NCI-H526 treated with DMSO at 0.1 percent for 48 hours (cell line): ENCODE data around the gene DTYMK.
A peak's percentile ranks its signal among the peaks of the same experiment; 100 is the strongest.

Experiments
- DNase-seq: peaks from one replicate; lab custom pipeline; 2025; lab: John Stamatoyannopoulos, UW

DTYMK gene

DNA sequence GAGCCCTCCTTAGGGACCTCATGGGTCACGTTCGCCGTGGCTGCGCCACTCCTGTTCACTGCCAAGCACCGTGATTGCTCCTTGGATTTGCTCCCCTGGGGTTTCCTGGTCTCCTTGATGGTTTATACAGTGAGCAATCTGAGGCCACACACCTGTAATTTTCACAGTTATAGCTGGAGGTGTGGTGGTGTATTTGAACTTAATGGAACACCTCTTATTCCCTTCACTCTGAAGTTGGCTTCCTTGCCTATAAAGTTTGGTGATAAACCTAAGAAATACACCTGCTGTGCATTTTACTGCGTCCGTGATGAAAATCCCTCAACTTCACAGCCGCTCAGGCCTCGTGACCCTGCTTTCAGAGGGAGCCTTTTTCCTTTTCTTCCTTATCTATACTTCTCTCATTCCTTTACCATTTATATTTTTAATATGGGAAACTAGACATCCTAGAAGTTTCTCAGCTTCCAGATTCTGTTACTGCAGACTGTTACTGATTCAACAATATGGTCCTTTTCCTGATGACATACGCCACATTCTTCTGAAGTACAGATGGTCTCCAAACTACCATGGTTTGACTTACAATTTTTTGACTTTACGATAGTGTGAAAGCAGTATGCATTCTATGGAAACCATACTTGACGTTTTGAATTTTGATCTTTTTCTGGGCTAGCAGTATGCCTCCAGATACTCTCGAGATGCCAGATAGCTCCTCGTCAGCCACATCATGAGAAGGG, 40.5 kb downstream of the DTYMK start:
- no peak for DNase-seq

DNA sequence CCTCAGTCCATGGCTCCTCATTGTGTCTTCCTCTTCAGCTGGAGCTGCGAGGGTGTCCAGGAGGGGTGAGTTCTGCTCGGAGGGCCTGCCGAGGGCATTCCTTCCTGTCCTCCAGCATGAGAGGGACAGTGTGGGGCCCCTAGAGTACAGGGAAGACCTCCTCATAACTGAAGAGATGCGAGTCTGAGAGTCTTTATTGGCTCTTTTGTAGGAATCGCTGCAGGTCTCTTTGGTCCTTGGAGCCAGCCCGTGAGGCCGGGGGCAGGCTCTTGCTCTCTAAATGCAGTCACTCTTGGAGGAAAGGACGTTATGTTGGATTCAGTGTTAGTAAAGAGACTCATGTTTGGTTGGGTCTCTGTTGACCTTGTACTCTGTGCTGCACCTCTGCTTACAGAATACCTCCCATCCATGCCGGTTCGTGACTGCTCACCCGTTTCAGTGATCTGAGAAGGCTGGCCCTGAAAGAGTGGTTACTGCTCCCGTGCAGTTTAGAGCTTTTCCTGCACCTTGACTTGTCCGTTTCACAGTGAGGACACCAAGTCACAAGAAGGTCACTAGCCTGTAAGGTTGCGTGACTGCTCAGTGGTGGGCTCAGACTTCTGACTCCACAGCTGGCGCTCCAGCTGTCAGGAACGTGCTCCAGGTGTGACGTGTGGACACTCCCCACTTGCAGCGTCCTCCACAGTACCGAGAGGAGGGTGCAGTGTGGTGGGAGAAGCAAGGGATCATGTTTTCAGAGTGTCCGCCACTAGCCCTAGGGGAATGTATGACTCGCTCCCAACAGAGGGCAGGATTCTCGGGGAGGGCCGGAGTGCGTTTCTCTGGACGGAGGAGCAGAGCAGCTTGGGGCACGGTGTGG, 41.3 kb downstream of the DTYMK start:
- no peak for DNase-seq

- DNase-seq = no peak
Observed at GRCh38 chr2:241641631-241642030, 45.0 kb downstream of the DTYMK start.

DNA sequence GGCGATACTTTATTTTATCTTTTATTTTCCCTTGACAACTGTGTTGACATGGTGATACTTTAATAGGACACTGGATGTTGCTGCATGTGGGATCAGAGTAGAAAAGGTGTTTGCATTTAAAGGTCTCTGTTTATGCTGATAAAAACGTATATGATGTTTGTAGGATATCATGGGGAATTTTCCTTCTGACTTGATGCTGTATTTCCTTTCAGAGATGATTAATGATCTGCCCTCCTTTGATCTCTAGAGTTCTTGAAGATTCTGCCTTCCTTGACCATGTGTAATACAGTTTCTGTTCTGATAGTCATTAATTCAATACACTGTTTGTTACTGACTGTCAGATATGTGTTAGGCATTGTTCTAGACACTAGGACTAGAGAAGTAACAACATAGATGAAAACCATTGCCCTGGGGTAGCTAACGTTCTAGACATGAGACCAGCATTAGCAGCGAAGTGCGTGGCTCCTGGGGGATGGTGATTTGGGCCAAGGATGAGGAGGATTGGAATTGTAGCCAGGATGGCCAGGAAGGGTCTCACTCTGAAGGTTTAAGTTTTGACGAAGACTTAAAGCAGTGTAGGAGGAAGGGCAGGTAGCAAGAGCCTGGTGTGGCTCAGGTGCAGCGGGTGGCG, 46.3 kb downstream of the DTYMK start:
- DNase-seq = no peak

GRCh38 chr2:241639385-241639784, 47.2 kb downstream of the DTYMK start:
- DNase-seq = no peak

DNA sequence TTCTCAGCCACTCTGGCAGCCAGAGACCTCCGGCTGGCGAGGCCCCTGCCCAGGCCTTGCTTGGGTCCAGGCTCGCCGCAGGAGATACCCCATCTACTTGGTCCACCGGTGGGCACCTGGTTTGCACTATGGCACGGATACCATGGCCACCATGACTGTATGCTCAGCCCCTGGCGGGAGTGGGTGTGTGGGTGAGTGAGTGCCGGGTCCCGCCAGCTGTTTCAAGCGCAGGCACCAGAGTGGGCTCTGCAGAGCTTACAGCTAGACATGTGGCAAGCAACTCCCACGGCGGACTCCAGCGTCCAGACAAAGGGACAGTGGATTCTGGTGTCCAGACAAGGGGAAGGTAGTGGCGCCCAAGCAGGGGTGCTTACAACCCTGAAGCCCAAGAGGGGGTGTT, 47.7 kb downstream of the DTYMK start:
- DNase-seq = no peak

- no peak for DNase-seq
Observed at GRCh38 chr2:241637795-241638660, 48.6 kb downstream of the DTYMK start.

DNA sequence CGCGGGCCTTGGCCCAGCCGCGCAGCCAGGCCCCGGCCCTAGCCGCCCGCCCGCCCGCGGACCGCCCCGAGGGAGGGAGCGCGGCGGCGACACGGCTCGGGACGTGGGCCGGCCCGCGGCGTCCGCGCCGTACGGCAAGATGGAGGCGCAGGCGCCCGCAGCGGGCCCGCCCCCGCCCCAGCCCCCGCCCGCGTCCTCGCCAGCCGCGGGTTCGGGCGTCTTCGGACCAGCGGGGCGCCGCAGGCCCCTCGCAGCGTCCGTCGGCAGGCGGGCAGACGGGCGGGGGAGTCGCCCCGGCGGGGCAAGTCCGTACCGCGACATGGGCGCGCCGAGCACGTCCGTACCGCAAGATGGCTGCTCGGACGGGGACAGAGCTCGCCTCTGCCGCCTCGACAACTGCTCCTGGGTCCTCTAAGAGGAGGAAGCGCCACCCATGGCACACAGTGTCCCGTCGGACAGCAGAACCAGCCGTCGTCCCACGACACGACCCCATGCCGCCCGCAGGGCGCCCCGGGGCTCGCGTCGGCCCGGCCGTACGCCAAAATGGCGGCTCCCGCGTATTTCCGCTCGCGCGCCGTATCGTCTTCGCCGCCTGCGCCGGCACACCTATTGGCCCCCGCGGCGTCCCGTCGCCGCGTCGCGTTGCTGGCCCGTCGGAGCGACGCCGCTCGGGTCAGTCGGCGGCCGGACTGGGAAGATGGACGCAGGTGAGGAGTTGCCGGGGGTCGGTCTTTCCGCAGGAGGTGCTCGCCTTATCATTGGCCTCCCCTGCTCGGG, 49.4 kb downstream of the DTYMK start, which contains the start of the genes ATG4B and THAP4:
ATG4B (plus strand) TSS at position 676 of the 777 bp plus-strand sequence; CDS start at position 698, 22 bp downstream.
THAP4 (minus strand) TSS at position 141 of the 777 bp plus-strand sequence. CDS start 141 bp downstream, outside the sequence.
- peak; percentile 84 for DNase-seq

DNA sequence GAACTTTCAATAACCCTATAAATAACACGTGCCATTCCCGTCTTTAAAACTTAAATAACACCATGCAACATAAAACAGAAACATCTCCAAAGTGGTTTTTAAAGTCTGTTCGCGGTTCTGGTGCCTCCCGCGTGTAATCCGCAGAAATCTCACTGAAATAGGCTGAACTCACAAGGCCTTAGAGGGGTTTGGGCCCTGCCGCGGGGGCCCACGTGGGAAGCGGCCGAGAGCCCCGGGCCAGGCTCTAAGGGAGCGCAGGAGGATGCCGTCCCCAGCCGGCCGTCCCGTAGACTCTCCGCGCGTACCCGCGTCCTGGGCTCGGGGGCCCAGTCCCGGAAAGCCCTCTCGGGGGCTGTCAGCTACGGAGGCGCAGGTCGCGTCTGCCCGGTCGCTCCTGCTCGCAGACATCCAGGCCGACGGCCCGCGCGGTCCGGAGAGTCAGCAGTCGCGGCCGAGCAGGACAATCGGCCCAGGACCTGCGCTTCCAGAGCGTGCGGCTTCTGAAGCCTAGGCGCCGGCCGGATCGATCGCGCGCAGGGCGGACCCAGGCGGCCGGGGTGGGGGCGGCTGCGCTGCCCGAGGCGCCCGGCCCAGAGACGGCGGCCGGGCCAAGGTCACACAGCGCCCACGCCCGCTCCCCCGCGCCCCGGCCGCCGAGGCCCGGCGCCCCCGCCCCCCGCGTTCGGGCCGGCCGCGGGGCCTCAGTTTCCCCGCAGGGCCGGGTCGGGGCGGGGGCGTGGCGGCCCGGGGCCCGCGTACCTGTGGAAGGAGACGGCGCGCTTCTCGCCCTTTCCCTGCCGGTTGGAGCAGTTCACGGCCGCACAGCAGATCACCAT, 50.2 kb downstream of the DTYMK start:
- peak; percentile 42 for DNase-seq

GRCh38 chr2:241635756-241636155, 50.9 kb downstream of the DTYMK start:
- no peak for DNase-seq

- DNase-seq = no peak
Observed at GRCh38 chr2:241633561-241633960, 53.1 kb downstream of the DTYMK start.

DNA sequence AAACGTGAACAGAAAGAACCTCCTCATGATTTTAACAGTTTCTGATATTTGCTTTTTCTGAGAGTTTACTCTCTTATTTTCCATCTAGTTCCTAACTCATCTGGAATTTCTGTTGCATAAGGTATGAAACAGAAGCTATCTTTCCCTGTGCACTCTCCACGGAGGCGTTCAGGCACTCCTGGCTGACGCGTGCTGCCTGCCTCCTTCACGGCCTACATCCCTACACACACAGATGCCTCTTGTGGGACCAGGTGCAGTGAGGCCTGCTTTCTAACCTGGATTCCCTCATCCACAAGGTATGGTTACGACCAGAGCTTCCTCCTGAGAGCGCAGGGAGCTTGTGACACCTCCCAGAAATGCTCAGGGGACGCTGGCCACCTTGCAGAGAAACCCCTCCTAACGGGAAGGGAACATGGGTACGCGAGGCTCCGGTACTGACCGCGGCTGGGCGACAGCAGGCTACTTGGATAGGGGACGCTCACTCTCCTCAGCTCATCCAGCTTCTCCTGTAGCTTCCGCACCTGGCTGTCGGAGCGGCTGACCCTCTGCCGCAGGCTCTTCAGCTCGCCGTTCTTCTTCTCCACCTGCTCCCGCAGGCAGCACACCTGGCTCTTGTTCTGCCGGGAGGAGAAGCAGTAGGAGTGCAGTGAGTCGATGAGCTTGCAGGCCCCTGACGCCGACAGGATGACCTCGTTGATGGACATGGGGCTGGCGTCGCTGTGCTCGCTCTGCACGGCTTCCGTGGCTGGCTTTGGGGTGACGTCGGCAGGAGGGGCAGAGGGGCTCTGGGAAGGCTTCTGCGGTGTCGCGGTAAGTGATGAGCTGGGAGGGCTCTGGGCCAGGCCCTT, 53.9 kb downstream of the DTYMK start:
- no peak for DNase-seq

DNA sequence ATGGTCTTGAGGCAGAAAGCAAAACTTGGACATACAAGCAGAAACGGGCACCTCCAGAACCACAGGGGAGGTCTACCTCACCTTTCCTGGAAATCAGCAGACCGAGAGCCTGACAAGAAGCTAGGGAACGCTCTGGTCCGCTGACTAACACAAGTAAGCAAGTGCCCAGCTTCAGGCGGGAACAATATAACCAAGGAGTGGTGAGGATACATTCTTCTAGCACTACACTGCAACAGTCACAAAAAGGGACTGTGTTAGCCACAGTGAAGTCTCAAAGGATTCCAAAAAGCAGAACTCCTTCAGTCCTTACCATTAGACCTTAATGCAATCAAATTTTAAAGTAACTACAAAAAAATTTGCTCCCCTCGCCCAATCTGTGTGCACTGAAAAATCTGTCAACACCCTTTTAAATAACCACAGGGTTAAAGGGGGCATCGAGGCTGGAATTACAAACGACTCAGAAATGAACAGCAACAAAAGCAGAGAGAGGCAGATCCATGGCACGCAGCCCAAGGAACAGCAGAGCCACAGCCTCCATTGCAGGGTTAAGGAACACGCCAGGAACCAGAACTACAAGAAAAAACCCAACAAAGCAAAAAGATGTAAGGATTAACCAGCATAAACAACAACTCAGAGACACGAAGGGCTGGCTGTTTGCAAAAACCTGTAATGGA, 56.7 kb downstream of the DTYMK start:
- DNase-seq = no peak

DNA sequence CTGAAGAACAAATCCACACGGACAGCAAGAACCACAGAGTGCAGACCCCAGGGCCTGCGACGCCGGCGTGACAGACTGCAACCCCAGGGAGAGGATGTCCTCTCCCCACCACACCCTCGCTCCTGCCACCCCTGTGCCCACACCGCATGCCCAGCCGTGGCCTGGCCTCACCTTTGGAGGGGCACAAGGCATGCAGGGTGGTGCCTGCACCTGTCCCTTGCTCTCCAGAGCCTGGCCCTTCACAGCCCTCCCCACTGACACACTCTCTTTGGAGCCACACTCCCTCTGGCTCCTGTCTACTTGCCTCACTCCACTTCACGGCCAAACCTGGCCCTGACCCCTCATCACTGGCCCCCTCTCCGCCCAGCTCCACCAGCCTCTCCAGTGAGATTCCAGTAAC, 58.9 kb downstream of the DTYMK start:
- DNase-seq = no peak
